Measurements from ENCODE around the gene URI1. TPM values are rescaled to one million over a fixed set of nuclear protein-coding genes. Genes with fewer than 3 reads are reported as not detected.

URI1 gene
- total and polyA plus RNA-seq, 2 of the 8 experiments (the other 6 are each of a cell fraction or from before 2014, with no cell fraction given) = 27.7 to 64.3 TPM

DNA sequence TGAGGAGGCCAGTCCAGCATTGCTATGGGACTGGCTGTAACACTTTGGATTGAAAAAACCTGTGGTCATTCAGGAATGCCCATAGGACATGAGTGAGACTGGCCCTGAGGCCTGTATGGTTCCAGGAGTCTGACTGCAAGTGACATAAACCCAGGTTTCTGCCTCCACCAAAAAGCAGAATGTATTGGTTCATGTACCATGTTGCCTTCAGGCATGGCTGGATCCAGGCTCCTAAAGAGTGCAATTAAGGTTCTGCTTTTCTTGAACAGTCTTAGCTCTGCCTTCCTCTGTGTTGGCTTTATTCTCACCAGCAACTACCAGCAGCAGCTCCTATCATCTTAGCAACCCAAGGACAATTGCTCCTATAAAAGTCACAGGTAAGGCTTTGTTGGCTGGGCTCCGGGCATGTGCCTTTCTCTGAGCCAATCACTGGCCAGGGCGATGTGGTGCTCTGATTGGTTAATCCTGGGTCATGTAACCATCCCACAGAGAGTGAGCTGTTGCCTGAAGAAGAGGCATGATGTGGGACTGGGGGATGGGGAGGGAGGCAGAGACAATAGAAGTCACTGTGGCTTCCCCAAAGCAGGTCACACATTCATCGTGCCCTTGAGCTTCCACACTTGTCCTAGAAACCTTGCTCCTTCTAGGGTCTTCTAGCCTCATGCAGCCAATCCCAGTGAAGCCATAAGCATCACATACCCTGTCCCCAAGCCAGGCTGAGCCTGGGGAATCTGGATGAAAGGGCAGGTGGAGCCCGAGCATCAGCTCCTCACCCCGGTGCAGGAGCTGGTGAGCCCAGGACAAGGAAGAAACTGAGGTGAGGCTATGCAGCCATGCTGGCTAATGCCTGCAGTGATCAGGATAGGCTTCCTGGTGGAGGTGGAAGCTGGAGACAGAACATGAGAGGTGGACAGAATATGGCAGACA, 123.9 kb downstream of the URI1 start:
- Histone ChIP-seq H2BK120ac (replicated peaks; ENCODE audit: low read depth, low read length) (no peak overlapping the region), H4K20me1 (replicated peaks in 1 of 2; ENCODE audit: control insufficient read depth in 1 of 2, insufficient read depth in 2 of 2, low read length in 2 of 2) (peaks cover 0 to 3% of the 10 kb centered on the region in 2 experiments), H3K14ac (ENCODE audit: insufficient read length) (no peak overlapping the region), H3K4me3 (ENCODE audit: extremely low read depth in 1 of 4, insufficient read depth in 2 of 4, low read depth in 3 of 4, low read length in 4 of 4) (no peak overlapping the region), H3K9ac (replicated peaks in 1 of 4; ENCODE audit: extremely low read depth in 1 of 4, low read depth in 3 of 4, low read length in 3 of 4) (no peak overlapping the region), H2BK12ac (ENCODE audit: low read depth, low read length) (no peak overlapping the region), H4K5ac (ENCODE audit: insufficient read length, low read depth, low read length) (no peak overlapping the region), H3K56ac (replicated peaks; ENCODE audit: insufficient read length, low read depth, low read length) (no peak overlapping the region), H3K27me3 (replicated peaks in 1 of 4; ENCODE audit: control insufficient read depth in 3 of 4, extremely low read depth in 1 of 4, insufficient read depth in 3 of 4, low read length in 3 of 4) (no peaks in the 10 kb centered on the region), H2BK20ac (ENCODE audit: low read length) (no peak overlapping the region), H2BK5ac (ENCODE audit: low read depth, low read length) (no peak overlapping the region), H2BK15ac (ENCODE audit: low read length) (no peak overlapping the region), H3K23me2 (ENCODE audit: low read depth, low read length) (peaks cover 14% of the 10 kb centered on the region; the same call in 1 of the 2 replicates), H3K18ac (ENCODE audit: extremely low read depth, low read length) (no peak overlapping the region), H3K79me2 (ENCODE audit: control insufficient read depth in 1 of 2, insufficient read depth in 2 of 2, low read length in 2 of 2) (no peaks in the 10 kb centered on the region), H3K4me1 (replicated peaks in 1 of 4; ENCODE audit: control insufficient read depth in 3 of 4, insufficient read depth in 4 of 4, low read length in 3 of 4) (peaks cover 0 to 2% (median 0%) of the 10 kb centered on the region in 4 experiments; a peak in 1 of 7 replicates), H2AK5ac (ENCODE audit: low read depth, low read length) (no peak overlapping the region), H3K23ac (ENCODE audit: insufficient read length) (no peak overlapping the region), H3K4ac (replicated peaks; ENCODE audit: insufficient read length, low read depth, low read length) (no peak overlapping the region), H2AFZ (ENCODE audit: low read length) (no peak overlapping the region), H3K79me1 (ENCODE audit: low read depth, low read length) (no peaks in the 10 kb centered on the region), H3K9me3 (ENCODE audit: insufficient read depth in 2 of 2, low read depth in 1 of 2, low read length in 1 of 2) (no peaks in the 10 kb centered on the region), H3K36me3 (ENCODE audit: control insufficient read depth in 2 of 4, insufficient read depth in 4 of 4, low read length in 3 of 4) (no peaks in the 10 kb centered on the region), H3K4me2 (ENCODE audit: insufficient read depth in 1 of 2, low read depth in 2 of 2, low read length in 2 of 2) (no peak overlapping the region), H4K91ac (replicated peaks; ENCODE audit: insufficient read length, low read length) (no peak overlapping the region), H4K8ac (ENCODE audit: extremely low read depth, insufficient read depth, low read length) (no peak overlapping the region), H3K27ac (ENCODE audit: low read depth, low read length) (no peak overlapping the region)
- no peak for DNase-seq (ENCODE audit: low read depth in 1 of 2, low spot score in 2 of 2)
- FAIRE-seq = no peak
- CTCF ChIA-PET (ENCODE audit: partially characterized antibody) = interaction anchor here (0.6 to 1.5 kb wide), 2 partner anchors 10 to 206 kb away, joined by 3 to 6 read pairs; no protein-coding TSS in a partner anchor
- POLR2A ChIA-PET (ENCODE audit: partially characterized antibody) = no interaction called here
- 90% methylated on average over 5 of the region's 5 CpGs; no CpG with 5 or more reads in 1 of the 2 experiments for WGBS, 2 experiments (ENCODE audit: extremely low coverage in 1 of 2, insufficient coverage in 1 of 2, insufficient read length in 1 of 2, insufficient replicate concordance in 2 of 2, low coverage in 1 of 2, low lambda C conversion rate in 2 of 2, missing lambda C conversion rate in 1 of 2)
- TF ChIP-seq ATF2 (IDR thresholded peaks at IDR 0.05; ENCODE audit: low read length) (no peak), CHD1 (IDR thresholded peaks at IDR 0.05; ENCODE audit: low read depth, low read length) (no peak)

Data from H1 (cell line).